H1 (cell line): ENCODE results near the gene IFI16. TPM values are rescaled to one million over a fixed set of nuclear protein-coding genes. Genes with fewer than 3 reads are reported as not detected.

Source experiments
- CTCF ChIA-PET: fragments of 300-600 bp; sonication (Branson Sonifier 250); formaldehyde crosslinking; loops from one replicate; lab custom pipeline; 2021; ENCODE audit not compliant: partially characterized antibody; lab: Charles Lee
- POLR2A ChIA-PET: fragments of 300-600 bp; sonication (Branson Sonifier 250); formaldehyde crosslinking; loops from one replicate; lab custom pipeline; 2021; ENCODE audit warnings: inconsistent platforms; ENCODE audit not compliant: partially characterized antibody; lab: Charles Lee
- DNase-seq, 2 experiments: peaks; one replicate each; pipeline versions ENCODE4 v3.0.0 to v3.0.0-alpha.2; 2010 to 2022; ENCODE audit warnings: low spot score in 2 of 2, low read depth in 1 of 2, mixed read lengths in 1 of 2
- FAIRE-seq: peaks from 2 replicates; lab custom pipeline; 2011; peaks lifted over from hg19 to GRCh38; lab: Jason Lieb, UNC
- H2AFZ ChIP-seq: 2 replicates; pipeline ENCODE4 v1.8.1; 2012; ENCODE audit warnings: low read length, inconsistent platforms
- H2AK5ac ChIP-seq: 2 replicates; pipeline ENCODE4 v1.6.1; 2013; ENCODE audit warnings: low read depth, low read length
- H2BK120ac ChIP-seq: replicated peaks from 2 replicates; pipeline ENCODE3; 2013; ENCODE audit warnings: low read depth, low read length, inconsistent platforms
- H2BK12ac ChIP-seq: 2 replicates; pipeline ENCODE4 v1.6.1; 2013; ENCODE audit warnings: low read depth, low read length
- H2BK15ac ChIP-seq: 2 replicates; pipeline ENCODE4 v1.6.1; 2013; ENCODE audit warnings: low read length
- H2BK20ac ChIP-seq: 2 replicates; pipeline ENCODE4 v1.6.1; 2013; ENCODE audit warnings: low read length
- H2BK5ac ChIP-seq: 2 replicates; pipeline ENCODE4 v1.6.1; 2013; ENCODE audit warnings: low read depth, low read length
- H3K14ac ChIP-seq: 2 replicates; pipeline ENCODE4 v1.6.1; 2013; ENCODE audit warnings: inconsistent platforms; ENCODE audit not compliant: insufficient read length
- H3K18ac ChIP-seq: 2 replicates; pipeline ENCODE4 v1.6.1; 2013; ENCODE audit warnings: low read length; ENCODE audit errors: extremely low read depth
- H3K23ac ChIP-seq: 2 replicates; pipeline ENCODE4 v1.6.1; 2013; ENCODE audit warnings: inconsistent platforms; ENCODE audit not compliant: insufficient read length
- H3K23me2 ChIP-seq: 2 replicates; pipeline ENCODE4 v1.6.1; 2013; ENCODE audit warnings: low read depth, low read length
- H3K27ac ChIP-seq: 2 replicates; pipeline ENCODE4 v1.6.1; 2011; ENCODE audit warnings: low read depth, low read length, inconsistent platforms
- H3K27me3 ChIP-seq, 4 experiments: replicated peaks in 1 of 4; 1 replicate in 1 of 4; 2 replicates in 3 of 4; pipeline versions ENCODE4 v1.6.1 to v1.8.1; 2011 to 2013; ENCODE audit warnings: low read length in 3 of 4, mild to moderate bottlenecking in 3 of 4, inconsistent platforms in 2 of 4, mixed read lengths in 2 of 4, moderate library complexity in 1 of 4; ENCODE audit not compliant: control insufficient read depth in 3 of 4, insufficient read depth in 3 of 4; ENCODE audit errors: extremely low read depth in 1 of 4
- H3K36me3 ChIP-seq, 4 experiments: 2 replicates each; pipeline versions ENCODE4 v1.6.1 to v1.8.1; 2011 to 2013; ENCODE audit warnings: mild to moderate bottlenecking in 4 of 4, low read length in 3 of 4, moderate library complexity in 2 of 4, control low read depth in 1 of 4, inconsistent platforms in 1 of 4; ENCODE audit not compliant: insufficient read depth in 4 of 4, control insufficient read depth in 2 of 4
- H3K4ac ChIP-seq: replicated peaks from 2 replicates; pipeline ENCODE3; 2013; ENCODE audit warnings: low read length, low read depth, mixed read lengths, inconsistent platforms; ENCODE audit not compliant: insufficient read length
- H3K4me1 ChIP-seq, 4 experiments: replicated peaks in 1 of 4; 1 replicate in 1 of 4; 2 replicates in 3 of 4; pipeline versions ENCODE4 v1.6.1 to v1.8.1; 2011 to 2013; ENCODE audit warnings: low read length in 3 of 4, inconsistent platforms in 2 of 4, mixed read lengths in 1 of 4; ENCODE audit not compliant: insufficient read depth in 4 of 4, control insufficient read depth in 3 of 4
- H3K4me2 ChIP-seq, 2 experiments: 2 replicates each; pipeline versions ENCODE4 v1.6.1 to v1.8.1; 2011 to 2013; ENCODE audit warnings: low read depth in 2 of 2, low read length in 2 of 2, control low read depth in 1 of 2, inconsistent platforms in 1 of 2, mild to moderate bottlenecking in 1 of 2; ENCODE audit not compliant: insufficient read depth in 1 of 2
- H3K4me3 ChIP-seq, 4 experiments: fragments of 200-600, 300-600 bp in 1 of 4; sonication (generic), shearing (Covaris generic), sonication (Bioruptor Twin) in 1 of 4; 2 replicates each; pipeline versions ENCODE4 v1.5.1 to v1.8.1; 2011 to 2016; ENCODE audit warnings: low read length in 4 of 4, low read depth in 3 of 4, control low read depth in 2 of 4, inconsistent platforms in 2 of 4, mild to moderate bottlenecking in 2 of 4, mixed read lengths in 1 of 4, moderate library complexity in 1 of 4; ENCODE audit not compliant: insufficient read depth in 2 of 4; ENCODE audit errors: extremely low read depth in 1 of 4
- H3K56ac ChIP-seq: replicated peaks from 2 replicates; pipeline ENCODE3; 2013; ENCODE audit warnings: low read depth, mild to moderate bottlenecking, mixed read lengths, low read length, inconsistent platforms; ENCODE audit not compliant: insufficient read length
- H3K79me1 ChIP-seq: 2 replicates; pipeline ENCODE4 v1.6.1; 2013; ENCODE audit warnings: low read depth, low read length, control low read depth
- H3K79me2 ChIP-seq, 2 experiments: 2 replicates each; pipeline versions ENCODE4 v1.6.1 to v1.8.1; 2012 to 2013; ENCODE audit warnings: low read length in 2 of 2, mild to moderate bottlenecking in 2 of 2, inconsistent platforms in 1 of 2; ENCODE audit not compliant: insufficient read depth in 2 of 2, control insufficient read depth in 1 of 2
- H3K9ac ChIP-seq, 4 experiments: replicated peaks in 1 of 4; 1 replicate in 1 of 4; 2 replicates in 3 of 4; pipeline versions ENCODE4 v1.6.1 to v1.8.1; 2011 to 2013; ENCODE audit warnings: low read depth in 3 of 4, low read length in 3 of 4, control low read depth in 2 of 4, mild to moderate bottlenecking in 2 of 4, moderate library complexity in 2 of 4, inconsistent platforms in 1 of 4; ENCODE audit errors: extremely low read depth in 1 of 4
- H3K9me3 ChIP-seq, 2 experiments: 2 replicates each; pipeline versions ENCODE4 v1.6.1 to v1.8.1; 2012 to 2013; ENCODE audit warnings: mild to moderate bottlenecking in 2 of 2, moderate library complexity in 2 of 2, control low read depth in 1 of 2, inconsistent platforms in 1 of 2, low read depth in 1 of 2, low read length in 1 of 2, mixed read lengths in 1 of 2; ENCODE audit not compliant: insufficient read depth in 2 of 2
- H4K20me1 ChIP-seq, 2 experiments: replicated peaks in 1 of 2; 2 replicates each; pipeline versions ENCODE3 to v1.8.1; 2011 to 2013; ENCODE audit warnings: inconsistent platforms in 2 of 2, low read length in 2 of 2, mild to moderate bottlenecking in 1 of 2; ENCODE audit not compliant: insufficient read depth in 2 of 2, control insufficient read depth in 1 of 2
- H4K5ac ChIP-seq: 2 replicates; pipeline ENCODE4 v1.6.1; 2013; ENCODE audit warnings: low read length, low read depth, mixed read lengths, inconsistent platforms; ENCODE audit not compliant: insufficient read length
- H4K8ac ChIP-seq: 2 replicates; pipeline ENCODE4 v1.8.0; 2013; ENCODE audit warnings: mild to moderate bottlenecking, moderate library complexity, low read length, inconsistent platforms; ENCODE audit not compliant: insufficient read depth; ENCODE audit errors: extremely low read depth
- H4K91ac ChIP-seq: replicated peaks from 2 replicates; pipeline ENCODE3; 2013; ENCODE audit warnings: low read length, mixed read lengths, inconsistent platforms; ENCODE audit not compliant: insufficient read length
- ASH2L ChIP-seq: fragments of 200-600, 300-600 bp; sonication (generic); IDR thresholded peaks from one replicate; pipeline ENCODE4 v1.7.1; 2017; ENCODE audit warnings: low read length
- CBX8 ChIP-seq: fragments of 300-800, 300-1000 bp; sonication (generic); IDR thresholded peaks from 2 replicates; pipeline ENCODE4 v1.7.1; 2016; ENCODE audit warnings: low read depth, low read length, borderline replicate concordance
- CHD2 ChIP-seq: IDR thresholded peaks from 2 replicates; pipeline ENCODE4 v1.6.1; 2012; ENCODE audit warnings: low read length, improper control_type of control experiment
- CTBP2 ChIP-seq: IDR thresholded peaks from 2 replicates; pipeline ENCODE4 v1.7.0; 2011; ENCODE audit warnings: borderline replicate concordance, mild to moderate bottlenecking, moderate library complexity, mixed read lengths, low read length; ENCODE audit not compliant: insufficient read depth, insufficient read length
- EP300 ChIP-seq, 2 experiments: IDR thresholded peaks; 1 replicate in 1 of 2; 2 replicates in 1 of 2; pipeline ENCODE4 v1.6.1; 2011 to 2012; ENCODE audit warnings: low read depth in 2 of 2, low read length in 2 of 2, mild to moderate bottlenecking in 2 of 2, borderline replicate concordance in 1 of 2, inconsistent platforms in 1 of 2, moderate library complexity in 1 of 2
- EZH2 ChIP-seq: fragments of 200-600 bp; sonication (generic); IDR thresholded peaks from 2 replicates; pipeline ENCODE4 v1.7.1; 2012; ENCODE audit warnings: low read depth, mild to moderate bottlenecking, moderate library complexity, low read length, inconsistent platforms; ENCODE audit not compliant: severe bottlenecking
- GTF2F1 ChIP-seq: IDR thresholded peaks from 2 replicates; pipeline ENCODE4 v1.6.1; 2012; ENCODE audit warnings: low read depth, low read length, improper control_type of control experiment, borderline replicate concordance
- HDAC6 ChIP-seq: IDR thresholded peaks from one replicate; pipeline ENCODE4 v1.7.1; 2012; ENCODE audit warnings: low read depth, mild to moderate bottlenecking, inconsistent platforms, low read length, moderate library complexity
- NANOG ChIP-seq: IDR thresholded peaks from 2 replicates; pipeline ENCODE4 v1.6.1; 2011; ENCODE audit warnings: low read length, low read depth, mild to moderate bottlenecking, inconsistent platforms; ENCODE audit not compliant: insufficient read depth, poor library complexity, severe bottlenecking
- NRF1 ChIP-seq: IDR thresholded peaks from 2 replicates; pipeline ENCODE4 v1.6.1; 2011; ENCODE audit warnings: mild to moderate bottlenecking, low read depth, low read length, improper control_type of control experiment
- POLR2AphosphoS5 ChIP-seq: IDR thresholded peaks from 2 replicates; pipeline ENCODE4 v1.6.1; 2011; ENCODE audit warnings: low read depth, low read length
- SIRT6 ChIP-seq: IDR thresholded peaks from one replicate; pipeline ENCODE4 v1.7.1; 2012; ENCODE audit warnings: low read length, inconsistent platforms
- SP4 ChIP-seq: IDR thresholded peaks from 2 replicates; pipeline ENCODE4 v1.6.1; 2012; ENCODE audit warnings: low read length, inconsistent platforms
- TAF7 ChIP-seq: optimal IDR thresholded peaks from 2 replicates; pipeline ENCODE3; 2011; ENCODE audit warnings: low read depth, mild to moderate bottlenecking, inconsistent platforms, low read length, moderate library complexity, borderline replicate concordance
- YY1 ChIP-seq: IDR thresholded peaks from 2 replicates; pipeline ENCODE4 v1.6.1; 2011; ENCODE audit warnings: low read depth, mild to moderate bottlenecking, low read length
- WGBS, 2 experiments: shearing (Covaris generic) in 1 of 2; methylation state at CpG; one replicate each; pipeline versions ENCODE4 v1.1.6 to v1.1.7; 2013 to 2015; ENCODE audit warnings: low lambda C conversion rate in 2 of 2, mixed read lengths in 2 of 2, inconsistent platforms in 1 of 2, low coverage in 1 of 2, missing lambda C conversion rate in 1 of 2; ENCODE audit not compliant: insufficient replicate concordance in 2 of 2, insufficient coverage in 1 of 2, insufficient read length in 1 of 2; ENCODE audit errors: extremely low coverage in 1 of 2, missing lambda C conversion rate in 1 of 2; 5-methylcytosine and 5-hydroxymethylcytosine counted together
- polyA plus RNA-seq, 7 experiments: library from polyadenylated mRNA; depleted of rRNA in 3 of 7; stranded (reverse) in 5 of 7; unstranded in 2 of 7; fragments of >200 nt in 5 of 7; fragments of 200-250 nt in 2 of 7; gene quantifications; 1 replicate in 5 of 7; 2 replicates in 1 of 7; 4 replicates in 1 of 7; pipeline versions ENCODE4 v1.2.1 to v1.2.3, GENCODE V29; 2011 to 2013; ENCODE audit warnings: missing spikeins in 2 of 7, mixed read lengths in 2 of 7
- total RNA-seq: library from RNA; stranded (reverse); fragmentation: NEBNext Ultra II Directional; extraction: Animal tissue kit (Norgen Biotek cat#: 25700); gene quantifications from 2 replicates; pipeline ENCODE4 v1.2.1, GENCODE V29; 2021

The IFI16 gene
- total and polyA plus RNA-seq, 2 of the 8 experiments (the other 6 are each of a cell fraction or from before 2014, with no cell fraction given): 0.63 to 0.74 TPM

- Histone ChIP-seq H4K5ac (no peak overlapping the region), H2AFZ (no peak overlapping the region), H2BK5ac (no peak overlapping the region), H3K27ac (no peak overlapping the region), H3K4me3 (no peak overlapping the region), H3K14ac (no peak overlapping the region), H3K9me3 (no peaks in the 10 kb centered on the region; a peak in 1 of 4 replicates), H3K23ac (no peak overlapping the region), H3K4ac (no peak overlapping the region), H3K79me2 (no peaks in the 10 kb centered on the region), H3K27me3 (no peaks in the 10 kb centered on the region), H2BK12ac (no peak overlapping the region), H3K23me2 (no peaks in the 10 kb centered on the region), H2AK5ac (no peak overlapping the region), H3K4me2 (no peak overlapping the region), H3K4me1 (no peaks in the 10 kb centered on the region; a peak in 1 of 7 replicates), H3K36me3 (no peaks in the 10 kb centered on the region), H2BK120ac (no peak overlapping the region), H3K79me1 (no peaks in the 10 kb centered on the region), H2BK15ac (no peak overlapping the region), H4K8ac (no peak overlapping the region), H3K56ac (no peak overlapping the region), H3K9ac (no peak overlapping the region), H2BK20ac (no peak overlapping the region), H3K18ac (no peak overlapping the region), H4K20me1 (no peaks in the 10 kb centered on the region), H4K91ac (no peak overlapping the region)
- FAIRE-seq: no peak
- POLR2A ChIA-PET: no interaction called here
- DNase-seq: no peak
- WGBS, 2 experiments: 45% methylated on average over 2 of the region's 2 CpGs; no CpG with 5 or more reads in 1 of the 2 experiments
- CTCF ChIA-PET: interaction anchor here (1.1 to 1.4 kb wide), 3 partner anchors 11 to 185 kb away, joined by 3 to 6 read pairs (median 3); no protein-coding TSS in a partner anchor
- TF ChIP-seq ASH2L (no peak), CTBP2 (no peak), CBX8 (no peak), YY1 (no peak), NANOG (no peak), HDAC6 (no peak), GTF2F1 (no peak), TAF7 (no peak), EP300 (IDR thresholded peaks at IDR 0.05; ENCODE audit: borderline replicate concordance in 1 of 2, low read depth in 2 of 2, low read length in 2 of 2) (no peak), CHD2 (no peak), SP4 (no peak), POLR2AphosphoS5 (no peak), SIRT6 (no peak), NRF1 (no peak), EZH2 (no peak)
Observed at GRCh38 chr1:158978730-158979129, 31.0 kb upstream of the IFI16 start.
